ENCODE measurements around the gene HEATR3.

DNA sequence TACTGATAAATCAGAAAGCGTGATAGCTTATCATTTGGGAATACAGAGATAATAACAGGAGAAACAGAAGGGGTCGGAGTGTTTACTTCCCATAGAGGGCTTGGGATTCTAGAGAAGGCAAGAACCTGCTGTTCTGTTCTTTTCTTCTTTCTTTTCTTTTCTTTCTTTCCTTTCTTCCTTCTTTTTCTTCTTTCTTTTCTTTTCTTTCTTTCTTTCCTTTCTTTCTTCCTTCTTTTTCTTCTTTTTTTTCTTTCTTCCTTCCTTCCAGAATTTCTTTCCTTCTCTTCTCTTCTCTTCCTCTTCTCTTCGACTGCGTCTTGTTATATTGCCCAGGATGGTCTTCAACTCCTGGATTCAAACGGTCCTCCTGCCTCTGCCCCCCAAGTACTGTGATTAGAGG is 22.4 kb upstream of the HEATR3 start:
- TF ChIP-seq POLR2AphosphoS5 (IDR thresholded peaks at IDR 0.05; ENCODE audit: low read depth) (no peak), EZH2 (IDR thresholded peaks at IDR 0.05; ENCODE audit: low read depth, unreplicated experiment) (no peak), EZH2phosphoT487 (IDR thresholded peaks at IDR 0.05; ENCODE audit: unreplicated experiment) (no peak), ZNF331 (CRISPR knock-in tag; IDR thresholded peaks at IDR 0.05; ENCODE audit: low read depth) (no peak), CREB1 (CRISPR knock-in tag; IDR thresholded peaks at IDR 0.05; ENCODE audit: low read depth) (no peak), JUNB (IDR thresholded peaks at IDR 0.05; ENCODE audit: unreplicated experiment) (no peak), NANOG (IDR thresholded peaks at IDR 0.05; ENCODE audit: borderline replicate concordance) (no peak)
- TF ChIP-seq, protein P1, sequence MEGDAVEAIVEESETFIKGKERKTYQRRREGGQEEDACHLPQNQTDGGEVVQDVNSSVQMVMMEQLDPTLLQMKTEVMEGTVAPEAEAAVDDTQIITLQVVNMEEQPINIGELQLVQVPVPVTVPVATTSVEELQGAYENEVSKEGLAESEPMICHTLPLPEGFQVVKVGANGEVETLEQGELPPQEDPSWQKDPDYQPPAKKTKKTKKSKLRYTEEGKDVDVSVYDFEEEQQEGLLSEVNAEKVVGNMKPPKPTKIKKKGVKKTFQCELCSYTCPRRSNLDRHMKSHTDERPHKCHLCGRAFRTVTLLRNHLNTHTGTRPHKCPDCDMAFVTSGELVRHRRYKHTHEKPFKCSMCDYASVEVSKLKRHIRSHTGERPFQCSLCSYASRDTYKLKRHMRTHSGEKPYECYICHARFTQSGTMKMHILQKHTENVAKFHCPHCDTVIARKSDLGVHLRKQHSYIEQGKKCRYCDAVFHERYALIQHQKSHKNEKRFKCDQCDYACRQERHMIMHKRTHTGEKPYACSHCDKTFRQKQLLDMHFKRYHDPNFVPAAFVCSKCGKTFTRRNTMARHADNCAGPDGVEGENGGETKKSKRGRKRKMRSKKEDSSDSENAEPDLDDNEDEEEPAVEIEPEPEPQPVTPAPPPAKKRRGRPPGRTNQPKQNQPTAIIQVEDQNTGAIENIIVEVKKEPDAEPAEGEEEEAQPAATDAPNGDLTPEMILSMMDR (conservative IDR thresholded peaks at IDR 0.05; ENCODE audit: low read depth in 2 of 2), result no peak
- TF ChIP-seq, protein P2, sequence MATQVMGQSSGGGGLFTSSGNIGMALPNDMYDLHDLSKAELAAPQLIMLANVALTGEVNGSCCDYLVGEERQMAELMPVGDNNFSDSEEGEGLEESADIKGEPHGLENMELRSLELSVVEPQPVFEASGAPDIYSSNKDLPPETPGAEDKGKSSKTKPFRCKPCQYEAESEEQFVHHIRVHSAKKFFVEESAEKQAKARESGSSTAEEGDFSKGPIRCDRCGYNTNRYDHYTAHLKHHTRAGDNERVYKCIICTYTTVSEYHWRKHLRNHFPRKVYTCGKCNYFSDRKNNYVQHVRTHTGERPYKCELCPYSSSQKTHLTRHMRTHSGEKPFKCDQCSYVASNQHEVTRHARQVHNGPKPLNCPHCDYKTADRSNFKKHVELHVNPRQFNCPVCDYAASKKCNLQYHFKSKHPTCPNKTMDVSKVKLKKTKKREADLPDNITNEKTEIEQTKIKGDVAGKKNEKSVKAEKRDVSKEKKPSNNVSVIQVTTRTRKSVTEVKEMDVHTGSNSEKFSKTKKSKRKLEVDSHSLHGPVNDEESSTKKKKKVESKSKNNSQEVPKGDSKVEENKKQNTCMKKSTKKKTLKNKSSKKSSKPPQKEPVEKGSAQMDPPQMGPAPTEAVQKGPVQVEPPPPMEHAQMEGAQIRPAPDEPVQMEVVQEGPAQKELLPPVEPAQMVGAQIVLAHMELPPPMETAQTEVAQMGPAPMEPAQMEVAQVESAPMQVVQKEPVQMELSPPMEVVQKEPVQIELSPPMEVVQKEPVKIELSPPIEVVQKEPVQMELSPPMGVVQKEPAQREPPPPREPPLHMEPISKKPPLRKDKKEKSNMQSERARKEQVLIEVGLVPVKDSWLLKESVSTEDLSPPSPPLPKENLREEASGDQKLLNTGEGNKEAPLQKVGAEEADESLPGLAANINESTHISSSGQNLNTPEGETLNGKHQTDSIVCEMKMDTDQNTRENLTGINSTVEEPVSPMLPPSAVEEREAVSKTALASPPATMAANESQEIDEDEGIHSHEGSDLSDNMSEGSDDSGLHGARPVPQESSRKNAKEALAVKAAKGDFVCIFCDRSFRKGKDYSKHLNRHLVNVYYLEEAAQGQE (IDR thresholded peaks at IDR 0.05; ENCODE audit: unreplicated experiment), result no peak
- TF ChIP-seq, protein P3, sequence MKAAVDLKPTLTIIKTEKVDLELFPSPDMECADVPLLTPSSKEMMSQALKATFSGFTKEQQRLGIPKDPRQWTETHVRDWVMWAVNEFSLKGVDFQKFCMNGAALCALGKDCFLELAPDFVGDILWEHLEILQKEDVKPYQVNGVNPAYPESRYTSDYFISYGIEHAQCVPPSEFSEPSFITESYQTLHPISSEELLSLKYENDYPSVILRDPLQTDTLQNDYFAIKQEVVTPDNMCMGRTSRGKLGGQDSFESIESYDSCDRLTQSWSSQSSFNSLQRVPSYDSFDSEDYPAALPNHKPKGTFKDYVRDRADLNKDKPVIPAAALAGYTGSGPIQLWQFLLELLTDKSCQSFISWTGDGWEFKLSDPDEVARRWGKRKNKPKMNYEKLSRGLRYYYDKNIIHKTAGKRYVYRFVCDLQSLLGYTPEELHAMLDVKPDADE (IDR thresholded peaks at IDR 0.05), result no peak
